Thymus (tissue), 11 donors: Measurements from ENCODE around the gene THSD4. TPM values are rescaled to one million over a fixed set of nuclear protein-coding genes. Genes with fewer than 3 reads are reported as not detected.

Source experiments
- DNase-seq, 9 donors: peaks; one replicate each; pipeline ENCODE4 v3.0.0-alpha.2; 2013; ENCODE audit warnings: low spot score in 9 of 9, low read depth in 6 of 9, missing footprints in 1 of 9
- H3K27ac ChIP-seq, 2 donors: one replicate each; pipeline ENCODE4 v1.5.1; 2013; ENCODE audit warnings: control low read depth in 1 of 2, low read depth in 1 of 2, low read length in 1 of 2, mild to moderate bottlenecking in 1 of 2, moderate library complexity in 1 of 2
- H3K27me3 ChIP-seq, 2 donors: one replicate each; pipeline ENCODE4 v1.5.1; 2013; ENCODE audit warnings: low read length in 1 of 2; ENCODE audit not compliant: control insufficient read depth in 2 of 2, insufficient read depth in 1 of 2
- H3K36me3 ChIP-seq, 2 donors: one replicate each; pipeline ENCODE4 v1.5.1; 2013; ENCODE audit warnings: low read length in 1 of 2, mild to moderate bottlenecking in 1 of 2, moderate library complexity in 1 of 2; ENCODE audit not compliant: control insufficient read depth in 2 of 2, insufficient read depth in 2 of 2
- H3K4me1 ChIP-seq, 2 donors: one replicate each; pipeline ENCODE4 v1.5.1; 2013; ENCODE audit warnings: low read length in 2 of 2; ENCODE audit not compliant: control insufficient read depth in 2 of 2, insufficient read depth in 2 of 2
- H3K4me3 ChIP-seq, 2 donors: one replicate each; pipeline ENCODE4 v1.5.1; 2013; ENCODE audit warnings: low read length in 2 of 2, control low read depth in 1 of 2, mild to moderate bottlenecking in 1 of 2
- H3K9me3 ChIP-seq, 2 donors: one replicate each; pipeline ENCODE4 v1.5.1; 2013; ENCODE audit warnings: low read length in 1 of 2, mild to moderate bottlenecking in 1 of 2; ENCODE audit not compliant: control insufficient read depth in 2 of 2, insufficient read depth in 1 of 2
- WGBS: extraction: QIAGEN DNeasy Blood & Tissue Kit; methylation state at CpG from one replicate; pipeline ENCODE4 v1.1.7; 2013; 5-methylcytosine and 5-hydroxymethylcytosine counted together
- polyA plus RNA-seq: library from polyadenylated mRNA; stranded (reverse); fragments of 200-250 nt; gene quantifications from one replicate; pipeline ENCODE4 v1.2.3, GENCODE V29; 2013
- total RNA-seq: library from RNA; stranded (reverse); fragments of 120-200 nt; gene quantifications from one replicate; pipeline ENCODE4 v1.2.4, GENCODE V29; 2013
- donor health status: healthy.

The THSD4 gene
- total and polyA plus RNA-seq, 2 donors: 1.7 to 2.2 TPM

DNA sequence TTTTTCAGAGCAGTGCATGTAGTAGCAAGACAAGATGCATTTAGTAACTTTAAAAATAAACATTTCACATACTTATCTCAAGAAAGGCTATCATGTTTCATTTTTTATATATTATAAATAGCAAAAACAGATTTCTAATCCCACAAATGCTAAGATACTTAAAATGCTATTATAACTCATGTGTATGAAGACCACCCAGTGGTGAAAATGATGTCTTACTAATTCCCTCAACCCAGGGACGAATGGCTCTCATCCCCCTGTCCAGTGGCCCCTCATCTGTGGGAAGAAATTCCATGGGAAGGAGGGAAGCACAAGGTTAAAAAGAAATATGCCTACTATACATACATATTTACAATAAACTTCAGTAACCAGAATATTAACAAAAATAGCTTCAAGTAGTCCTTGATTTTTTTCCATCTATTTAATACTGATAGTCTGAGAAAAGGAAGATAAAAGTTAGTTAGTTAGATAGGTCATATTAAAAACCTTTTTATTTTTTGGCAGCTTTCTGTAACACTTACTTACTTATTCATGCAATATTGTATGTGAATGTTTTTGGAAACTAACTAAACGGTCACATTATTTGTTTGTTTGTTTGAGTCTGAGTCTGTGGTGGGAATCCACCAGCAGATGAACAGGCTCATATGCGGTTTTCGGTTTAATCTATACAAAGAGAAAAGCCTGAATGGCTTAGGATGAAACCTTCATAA is 709.9 kb downstream of the THSD4 start:
- no peaks in the 10 kb centered on the region for H3K27me3 ChIP-seq
- H3K4me3 ChIP-seq: no peak overlapping the region
- WGBS: 98% methylated on average over 4 of the region's 4 CpGs
- no peak for DNase-seq
- peaks cover 8 to 15% of the 10 kb centered on the region in 2 donors for H3K36me3 ChIP-seq
- no peaks in the 10 kb centered on the region for H3K9me3 ChIP-seq
- H3K27ac ChIP-seq: no peak overlapping the region
- no peaks in the 10 kb centered on the region for H3K4me1 ChIP-seq

GRCh38 chr15:71826196-71826595 is 710.9 kb downstream of the THSD4 start:
- H3K36me3 ChIP-seq: peaks cover 8 to 15% of the 10 kb centered on the region in 2 donors
- no peak overlapping the region for H3K4me3 ChIP-seq
- 97% methylated on average over 5 of the region's 5 CpGs for WGBS
- no peaks in the 10 kb centered on the region for H3K27me3 ChIP-seq
- no peaks in the 10 kb centered on the region for H3K4me1 ChIP-seq
- H3K9me3 ChIP-seq: no peaks in the 10 kb centered on the region
- no peak overlapping the region for H3K27ac ChIP-seq
- no peak for DNase-seq

DNA sequence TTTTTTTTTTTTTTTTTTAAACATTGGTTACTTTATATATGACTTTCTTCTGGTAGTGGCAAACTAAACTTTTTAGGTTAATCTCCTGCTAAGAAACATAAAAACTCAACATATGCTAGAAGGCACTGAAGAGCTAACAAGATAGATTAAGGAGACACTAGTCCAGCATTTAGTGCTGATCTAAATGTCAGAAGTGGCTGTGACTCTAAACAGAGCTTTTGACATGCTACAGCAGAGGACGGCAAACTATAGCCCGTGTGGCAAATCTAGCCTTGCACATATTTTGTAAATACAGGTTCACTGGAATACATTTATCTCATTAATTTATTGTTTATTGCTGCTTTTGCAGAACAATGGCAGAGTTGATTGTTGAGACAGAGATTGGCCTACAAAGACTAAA is 715.7 kb downstream of the THSD4 start:
- Histone ChIP-seq H3K27ac (no peak overlapping the region), H3K36me3 (peaks cover 8 to 15% of the 10 kb centered on the region in 2 donors), H3K4me1 (no peaks in the 10 kb centered on the region), H3K27me3 (no peaks in the 10 kb centered on the region), H3K4me3 (no peak overlapping the region), H3K9me3 (no peaks in the 10 kb centered on the region)
- DNase-seq: no peak
- WGBS: 97% methylated on average over 2 of the region's 2 CpGs

Other genes with a start within 250 kb of the THSD4 start
- gene THAP10, start 223.0 kb upstream of the THSD4 start, total RNA-seq: 0.52 TPM
- 1.6 TPM for gene THAP10, start 223.0 kb upstream of the THSD4 start, polyA plus RNA-seq
- gene LRRC49, start 222.6 kb upstream of the THSD4 start, total RNA-seq: 3.2 TPM
- 5.7 TPM for gene LRRC49, start 222.6 kb upstream of the THSD4 start, polyA plus RNA-seq